SKM-1 treated with dmso at 0.1 percent for 144 hours (cell line): ENCODE data around the gene JMJD1C.
"Not testable (repeated sequence)": the region's sequence is repeated elsewhere in the genome, so short reads cannot be mapped to it uniquely, and the experiment has no call there.

Experiments used
- DNase-seq: peaks from one replicate; lab custom pipeline; 2025; ENCODE audit not compliant: unreplicated experiment; lab: John Stamatoyannopoulos, UW

JMJD1C gene

DNA sequence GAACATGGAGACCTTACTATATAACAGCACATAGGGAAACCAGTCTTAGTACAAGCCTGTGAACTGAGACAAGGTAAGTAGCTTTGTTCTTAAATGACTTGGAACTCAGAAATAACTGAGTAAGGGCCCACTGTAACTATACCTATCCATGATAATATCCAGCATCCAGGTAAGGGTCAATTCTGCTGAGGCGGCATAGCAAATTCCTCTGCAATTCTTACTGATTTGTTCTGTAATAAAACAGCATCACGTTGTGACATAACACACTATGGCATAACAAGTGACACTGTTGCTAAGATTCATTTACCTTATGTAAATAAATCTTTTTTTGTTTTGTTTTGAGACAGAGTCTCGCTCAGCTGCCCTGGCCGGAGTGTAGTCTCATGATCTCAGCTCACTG lies 97.4 kb downstream of the JMJD1C start:
- DNase-seq = no peak

DNA sequence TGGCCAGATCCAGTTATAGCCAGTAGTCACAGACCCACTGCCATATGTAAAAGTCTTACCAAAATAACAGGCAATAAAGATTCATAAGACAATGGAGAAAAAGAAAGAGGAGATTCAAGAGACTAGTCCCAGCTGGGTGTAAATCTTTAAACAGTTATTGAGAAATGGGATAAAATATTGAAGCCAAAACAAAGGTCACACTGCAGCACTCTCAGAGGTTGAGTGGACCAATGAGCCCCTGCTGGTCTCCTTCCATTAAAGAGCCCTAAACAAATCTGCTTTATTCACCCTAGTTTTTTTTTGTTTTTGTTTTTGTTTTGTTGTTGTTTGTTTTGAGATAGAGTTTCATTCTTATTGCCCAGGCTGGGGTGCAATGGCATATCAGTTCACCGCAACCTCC lies 98.8 kb downstream of the JMJD1C start:
- no peak for DNase-seq

DNA sequence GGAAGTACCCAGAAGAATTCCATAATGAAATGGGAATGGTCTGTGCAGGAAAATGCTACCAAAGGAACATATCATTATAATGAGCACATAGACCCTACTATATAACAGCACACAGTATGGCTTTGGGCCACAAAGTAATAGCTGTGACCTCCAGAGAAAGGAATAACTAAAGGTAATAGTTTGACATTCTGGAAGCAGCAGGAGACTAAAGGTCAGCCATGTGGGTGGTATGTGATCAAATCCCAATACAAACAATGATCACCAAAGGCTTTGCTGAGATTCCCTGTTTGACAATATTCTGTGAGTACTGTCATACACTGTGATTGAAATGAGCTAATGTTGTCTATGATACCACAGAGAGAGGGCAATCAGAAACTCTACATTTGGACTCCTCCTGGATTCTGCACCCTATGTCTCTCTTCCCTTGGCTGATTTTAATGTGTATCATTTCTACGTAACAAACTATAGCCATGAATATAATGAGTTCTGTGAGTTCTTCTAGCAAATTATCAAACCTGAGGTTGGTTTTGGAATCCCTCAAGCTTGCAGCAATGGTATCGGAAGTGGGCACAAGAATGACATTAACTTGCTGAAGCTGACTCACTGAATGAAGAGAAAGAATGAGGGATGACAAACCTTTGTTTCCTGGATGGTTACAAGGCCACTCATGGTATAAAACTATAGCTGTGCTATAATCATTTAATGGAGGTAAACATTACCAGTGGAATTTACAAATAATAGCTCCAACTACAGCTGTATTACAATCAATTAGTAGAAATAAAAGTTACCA lies 99.6 kb downstream of the JMJD1C start:
- no peak for DNase-seq

- no peak for DNase-seq
Observed at GRCh38 chr10:63364918-63365317, 100.9 kb downstream of the JMJD1C start.

- no peak for DNase-seq
Observed at GRCh38 chr10:63363951-63364350, 101.8 kb downstream of the JMJD1C start.

DNA sequence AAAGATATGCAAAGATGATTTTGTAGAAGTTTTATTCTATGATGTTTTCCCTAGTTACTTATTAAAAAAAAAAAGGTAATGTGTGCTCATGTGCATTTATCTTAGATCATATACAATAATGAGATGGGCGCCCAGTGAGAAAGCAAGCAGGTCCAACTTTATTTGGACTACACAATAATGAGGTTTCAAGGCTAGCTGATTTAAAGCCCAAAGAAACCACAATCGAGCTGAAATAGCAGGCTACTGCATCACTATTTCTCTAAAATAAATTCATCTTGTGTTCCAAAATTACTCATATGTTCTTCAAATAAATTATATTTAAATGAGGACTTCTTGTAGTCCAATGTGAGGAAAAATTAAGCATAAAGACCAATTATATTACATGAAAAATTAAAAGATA lies 110.1 kb downstream of the JMJD1C start:
- DNase-seq = no peak

- no peak for DNase-seq
Observed at GRCh38 chr10:63352976-63353375, 112.8 kb downstream of the JMJD1C start.

DNA sequence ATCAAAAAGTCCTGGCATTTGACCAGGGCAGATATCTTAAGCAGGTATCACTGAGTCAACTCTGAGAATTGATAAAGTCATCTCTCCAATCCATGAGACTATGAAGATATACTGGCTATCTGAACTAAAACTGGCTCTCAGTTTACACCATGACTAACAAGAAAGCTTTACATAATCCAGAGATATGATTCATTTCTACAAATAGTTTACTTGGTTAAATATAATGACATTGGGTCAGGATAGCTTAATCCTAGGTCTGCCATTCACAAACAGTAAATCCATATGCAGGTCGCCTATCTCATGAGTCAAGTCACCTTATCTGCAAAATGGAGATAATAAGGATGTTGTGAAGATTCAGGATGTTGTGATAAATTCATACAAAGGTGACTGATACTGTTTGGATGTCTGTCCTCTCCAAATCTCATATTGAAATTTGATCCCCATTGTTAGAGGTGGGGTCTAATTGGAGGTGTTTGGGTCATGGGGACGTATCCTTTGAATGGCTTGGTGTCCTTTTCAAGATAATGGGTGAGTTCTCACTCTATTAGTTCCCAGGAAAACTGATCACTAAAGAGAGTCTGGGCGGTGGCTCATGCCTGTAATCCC lies 117.4 kb downstream of the JMJD1C start:
- no peak for DNase-seq

DNA sequence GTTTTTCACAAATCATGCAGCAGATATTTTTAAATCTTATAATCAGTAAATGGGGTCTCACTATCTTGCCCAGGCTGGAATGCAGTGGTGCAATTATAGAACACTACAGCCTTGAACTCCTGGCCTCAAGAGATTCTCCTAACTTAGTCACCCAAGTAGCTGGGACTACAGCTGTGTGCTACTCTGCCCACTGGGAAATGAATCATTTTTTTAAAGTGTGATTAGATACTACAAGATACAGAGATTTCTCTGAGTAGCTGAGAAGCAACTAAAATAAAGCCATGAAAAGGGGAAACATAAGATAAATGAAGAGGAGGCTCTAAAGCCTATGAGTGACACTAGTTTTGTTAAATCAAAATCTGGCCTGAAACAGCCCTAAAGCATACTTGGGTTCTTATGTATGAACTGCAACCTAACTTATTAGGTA lies 119.7 kb downstream of the JMJD1C start:
- DNase-seq = no peak

GRCh38 chr10:63344269-63344668 lies 121.5 kb downstream of the JMJD1C start:
- DNase-seq = no peak

DNA sequence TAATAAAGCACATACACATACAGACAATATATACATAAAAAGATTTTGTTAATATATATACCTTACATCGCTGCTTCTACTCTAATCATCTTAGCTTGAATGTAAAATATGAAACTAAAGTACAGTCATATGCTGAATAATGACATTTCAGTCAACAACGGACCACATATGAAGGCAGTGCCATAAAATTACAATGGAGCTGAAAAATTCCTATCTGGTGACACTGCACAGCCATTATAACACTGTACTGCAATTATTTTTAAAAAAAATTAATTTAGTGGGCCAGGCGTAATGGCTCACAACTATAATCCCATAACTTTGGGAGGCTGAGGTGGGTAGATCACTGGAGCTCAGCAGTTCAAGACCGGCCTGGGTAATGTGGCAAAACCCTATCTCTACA lies 122.3 kb downstream of the JMJD1C start:
- DNase-seq = no peak

DNA sequence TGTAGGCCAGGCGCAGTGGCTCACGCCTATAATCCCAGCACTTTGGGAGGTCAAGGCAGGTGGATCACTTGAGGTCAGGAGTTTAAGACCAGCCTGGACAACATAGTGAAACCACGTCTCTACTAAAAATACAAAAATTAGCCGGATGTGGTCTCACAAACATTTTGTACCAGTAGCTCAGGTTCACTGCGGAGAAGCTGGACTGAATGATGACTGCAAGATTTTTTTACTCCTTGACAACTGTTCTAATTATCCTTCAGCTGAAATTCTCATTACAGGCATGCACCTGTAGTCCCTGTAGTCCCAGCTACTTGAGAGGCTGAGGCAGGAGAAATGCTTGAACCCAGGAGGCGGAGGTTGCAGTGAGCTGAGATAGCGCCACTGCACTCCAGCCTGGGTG lies 126.1 kb downstream of the JMJD1C start:
- DNase-seq = not testable (repeated sequence)

GRCh38 chr10:63337455-63338251 lies 128.1 kb downstream of the JMJD1C start:
- no peak for DNase-seq

- DNase-seq = no peak
Observed at GRCh38 chr10:63331586-63331985, 134.2 kb downstream of the JMJD1C start.

GRCh38 chr10:63324495-63324854 lies 141.3 kb downstream of the JMJD1C start:
- DNase-seq = no peak

GRCh38 chr10:63323701-63324494 lies 141.9 kb downstream of the JMJD1C start:
- no peak for DNase-seq

- no peak for DNase-seq
Observed at GRCh38 chr10:63320683-63321082, 145.1 kb downstream of the JMJD1C start.

GRCh38 chr10:63319231-63319630 lies 146.5 kb downstream of the JMJD1C start:
- DNase-seq = no peak

- no peak for DNase-seq
Observed at GRCh38 chr10:63318491-63318890, 147.3 kb downstream of the JMJD1C start.

DNA sequence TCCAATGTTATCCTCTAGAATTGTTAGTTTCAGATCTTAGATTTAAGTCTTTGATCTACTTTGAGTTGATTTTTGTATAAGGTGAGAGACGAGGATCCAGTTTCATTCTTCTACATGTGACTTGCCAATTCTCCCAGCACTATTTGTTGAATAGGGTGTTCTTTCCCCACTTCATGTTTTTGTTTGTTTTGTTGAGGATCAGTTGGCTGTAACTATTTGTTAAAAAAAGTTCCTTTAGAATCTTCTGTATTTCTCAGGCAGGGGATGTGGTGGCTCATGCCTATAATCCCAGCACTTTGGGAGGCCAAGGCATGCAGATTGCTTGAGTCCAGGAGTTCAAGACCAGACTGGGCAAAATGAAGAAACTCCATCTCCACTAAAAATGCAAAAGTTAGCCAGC lies 151.8 kb downstream of the JMJD1C start:
- DNase-seq = no peak

- DNase-seq = no peak
Observed at GRCh38 chr10:63313066-63313717, 152.6 kb downstream of the JMJD1C start.
